ENCODE data around the gene FAM170A.

Gene FAM170A, protein sequence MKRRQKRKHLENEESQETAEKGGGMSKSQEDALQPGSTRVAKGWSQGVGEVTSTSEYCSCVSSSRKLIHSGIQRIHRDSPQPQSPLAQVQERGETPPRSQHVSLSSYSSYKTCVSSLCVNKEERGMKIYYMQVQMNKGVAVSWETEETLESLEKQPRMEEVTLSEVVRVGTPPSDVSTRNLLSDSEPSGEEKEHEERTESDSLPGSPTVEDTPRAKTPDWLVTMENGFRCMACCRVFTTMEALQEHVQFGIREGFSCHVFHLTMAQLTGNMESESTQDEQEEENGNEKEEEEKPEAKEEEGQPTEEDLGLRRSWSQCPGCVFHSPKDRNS

DNA sequence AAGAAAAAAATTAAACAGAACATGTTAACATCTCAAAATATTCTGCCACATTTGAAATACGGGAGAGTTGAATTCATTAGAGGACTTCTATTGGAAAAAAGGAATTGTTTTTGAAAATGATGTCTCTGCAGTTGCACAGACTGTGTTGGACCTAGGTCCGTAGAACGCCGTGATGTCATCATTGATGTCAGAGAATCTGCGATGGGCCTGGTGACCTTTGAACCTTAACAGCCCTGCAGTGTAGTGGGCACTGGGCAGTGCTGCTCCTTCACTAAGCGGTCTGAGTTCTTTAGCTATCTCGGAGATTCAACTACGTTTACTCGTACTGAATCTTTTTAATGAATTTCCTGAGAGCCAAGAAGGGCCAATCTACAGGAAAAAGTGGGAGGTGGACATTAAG lies at the start of gene FAM170A:
TSS of gene FAM170A (plus strand) at position 220 of the 400 bp plus-strand sequence. CDS start 211 bp downstream, outside the sequence.
- DNase-seq (ENCODE audit: low read depth), result no peak

DNA sequence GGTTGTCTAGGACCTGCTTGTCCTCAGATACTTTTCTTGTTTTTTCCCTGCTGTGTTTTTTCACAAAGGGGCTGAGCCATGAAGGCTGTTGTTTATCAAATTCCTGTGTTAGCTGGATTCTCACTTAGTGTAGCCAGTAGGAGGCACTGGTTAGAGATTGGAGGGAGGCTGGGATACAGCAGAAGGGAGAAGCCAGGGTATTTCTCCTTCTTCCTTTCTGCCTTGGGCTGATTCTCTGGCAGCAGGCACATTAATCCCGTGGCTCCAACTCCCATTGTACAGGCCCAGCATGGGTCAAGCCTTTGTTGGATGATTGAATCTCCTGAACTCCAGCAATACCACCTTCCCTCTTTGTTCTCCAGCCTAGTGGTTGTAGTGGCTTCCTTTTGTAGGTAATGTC lies 46.4 kb upstream of the FAM170A start:
- DNase-seq (ENCODE audit: low read depth), result no peak

DNA sequence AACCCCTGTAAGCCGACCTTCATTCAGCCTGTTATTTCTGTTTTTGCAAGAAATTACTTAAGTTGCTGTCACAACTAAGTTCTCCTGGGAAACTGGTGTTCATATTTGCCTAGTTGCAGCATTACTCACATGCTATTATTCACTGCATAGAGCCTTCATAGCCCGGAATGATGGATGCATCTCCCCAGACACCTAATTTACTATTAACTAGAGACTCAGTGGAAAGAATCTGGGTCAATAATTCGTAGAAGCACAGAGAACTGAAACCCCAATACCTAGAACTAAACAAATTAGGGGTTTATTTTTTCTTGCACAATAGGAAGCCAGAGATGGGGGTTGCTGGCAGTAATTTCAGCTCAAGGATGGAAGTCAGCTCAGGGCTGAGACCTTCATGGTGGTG lies 45.7 kb upstream of the FAM170A start:
- DNase-seq (ENCODE audit: low read depth), result no peak

DNA sequence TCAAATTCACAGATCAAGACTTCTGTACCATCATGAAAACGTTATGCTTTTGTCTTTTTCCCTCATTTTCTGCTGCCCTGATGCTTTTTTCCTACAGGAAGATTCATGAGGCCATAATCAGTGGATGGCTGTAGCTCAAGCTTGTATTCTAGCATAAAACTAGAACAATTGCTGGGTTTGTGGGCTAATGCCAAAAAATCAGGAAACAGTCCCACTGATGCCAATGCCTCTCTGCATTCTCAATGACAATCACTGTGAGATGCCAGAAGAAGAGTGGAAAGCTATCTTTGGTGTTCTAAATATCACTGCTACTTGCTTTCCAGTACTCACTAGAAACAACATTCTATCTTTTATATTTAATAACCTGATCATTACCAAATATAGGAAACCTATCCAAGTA lies 33.3 kb upstream of the FAM170A start:
- no peak for DNase-seq (ENCODE audit: low read depth)

DNA sequence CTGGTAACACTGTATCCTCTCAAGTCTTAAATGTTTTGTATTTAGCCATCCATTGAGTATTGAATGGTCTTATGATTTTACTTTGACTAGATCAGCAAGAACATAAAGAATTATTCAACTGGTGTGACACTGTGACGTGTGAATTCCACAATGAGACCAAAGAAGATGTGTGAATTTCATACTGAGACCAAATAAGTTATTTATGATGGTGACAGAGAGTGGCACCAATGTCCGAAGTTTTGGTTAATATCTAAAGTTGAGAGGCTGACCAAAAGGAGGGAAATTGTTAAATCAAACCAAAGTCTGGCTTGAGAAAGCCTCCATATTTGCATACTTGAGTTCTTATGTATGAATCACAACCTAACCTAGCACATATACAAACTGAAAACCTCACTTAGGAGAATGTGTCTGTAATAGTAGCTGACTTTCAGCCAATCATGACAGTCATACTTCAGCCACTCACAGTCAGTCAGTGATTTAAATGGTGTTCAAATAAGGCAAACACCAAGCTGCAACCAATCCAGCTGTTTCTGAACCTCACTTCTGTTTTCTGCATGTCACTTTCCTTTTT lies 31.5 kb upstream of the FAM170A start:
- no peak for DNase-seq (ENCODE audit: low read depth)

DNA sequence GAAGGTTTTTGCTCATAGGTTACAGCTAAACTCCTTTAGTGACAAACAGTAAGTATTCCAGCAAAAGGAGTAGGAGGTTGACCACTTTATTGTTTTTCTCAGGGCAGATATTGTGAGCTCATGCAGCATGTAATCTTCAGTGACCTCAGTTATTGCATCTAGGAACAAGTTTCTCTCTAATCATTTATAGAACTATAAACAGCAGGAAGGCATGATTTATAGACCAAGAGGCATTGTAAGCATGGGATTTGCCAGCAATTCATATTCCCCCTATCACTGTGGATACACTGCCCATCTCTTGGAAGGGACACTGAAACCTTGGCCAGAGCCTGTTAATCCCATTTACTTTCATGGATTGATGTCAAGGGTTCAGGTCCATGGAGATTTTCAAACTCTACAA lies 15.4 kb upstream of the FAM170A start:
- no peak for DNase-seq (ENCODE audit: low read depth)

DNA sequence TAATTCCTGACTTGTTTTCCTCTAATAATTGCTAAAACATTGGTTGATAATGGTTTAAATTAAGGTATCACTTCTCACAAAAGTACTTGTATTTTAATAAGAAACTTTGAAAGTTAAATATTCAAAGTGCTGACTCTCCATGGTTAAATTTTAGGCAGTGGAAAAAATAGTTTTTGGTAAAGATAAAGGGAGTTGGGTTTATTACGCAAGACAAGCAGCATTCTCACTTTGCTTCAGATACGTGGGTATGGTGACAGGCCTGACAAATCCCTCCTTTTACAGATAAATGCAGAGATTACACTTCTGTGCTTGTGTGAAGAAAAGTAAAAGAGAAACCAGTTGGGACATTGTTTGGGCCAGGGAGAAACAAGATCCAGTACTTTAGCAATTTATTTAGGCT lies 14.5 kb upstream of the FAM170A start:
- DNase-seq (ENCODE audit: low read depth), result no peak

DNA sequence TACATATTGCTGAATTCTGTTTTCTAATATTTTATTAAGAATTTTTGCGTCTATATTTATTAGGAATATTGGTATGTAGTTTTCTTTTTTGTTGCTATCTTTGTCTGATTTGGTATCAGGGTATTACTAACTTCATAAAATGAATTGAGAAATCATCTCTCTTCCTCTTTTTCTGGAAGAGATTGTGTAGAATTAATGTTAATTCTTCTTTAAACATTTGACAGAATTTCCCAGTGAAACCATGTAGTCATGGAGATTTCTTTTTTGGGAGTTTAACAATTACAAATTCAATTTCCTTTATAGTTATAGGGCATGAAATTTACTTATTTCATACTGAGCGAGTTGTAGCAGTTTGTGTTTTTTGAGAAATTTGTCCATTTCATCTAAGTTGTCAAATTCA lies 3.3 kb upstream of the FAM170A start:
- DNase-seq (ENCODE audit: low read depth), result no peak

DNA sequence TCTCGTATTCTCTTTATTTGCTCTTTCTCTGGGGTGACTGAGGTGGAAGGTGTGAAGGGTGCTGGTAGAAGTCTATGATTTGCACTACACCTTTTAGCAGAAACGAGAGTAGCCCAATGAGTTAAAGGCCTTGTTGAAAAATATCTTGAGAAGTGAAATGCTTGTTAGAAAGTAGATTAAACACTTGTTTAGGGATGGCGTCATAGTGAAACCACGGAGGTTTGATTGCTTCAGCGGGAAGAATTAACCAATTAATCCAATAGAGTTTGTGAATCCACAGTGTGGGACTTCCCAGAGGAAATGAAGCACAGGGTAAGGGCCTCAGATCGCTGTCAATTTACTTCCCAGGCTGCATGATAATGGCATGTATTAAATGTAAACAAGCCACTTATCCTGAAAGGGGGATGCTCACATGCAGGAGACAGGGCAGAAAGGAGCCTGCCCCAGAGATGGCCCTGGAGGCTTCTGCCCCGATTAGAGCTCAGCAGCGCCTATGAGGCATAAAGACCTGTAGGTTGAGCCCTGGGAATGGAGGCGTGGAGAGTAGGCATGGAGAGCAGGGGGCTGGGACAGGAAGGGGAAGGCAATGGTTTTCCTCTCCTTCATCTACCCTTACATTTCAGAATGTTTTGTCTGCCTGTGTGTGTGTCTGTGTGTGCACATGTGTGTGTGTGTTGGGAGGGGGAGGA lies 1.5 kb downstream of the FAM170A start:
- DNase-seq (ENCODE audit: low read depth), result no peak

DNA sequence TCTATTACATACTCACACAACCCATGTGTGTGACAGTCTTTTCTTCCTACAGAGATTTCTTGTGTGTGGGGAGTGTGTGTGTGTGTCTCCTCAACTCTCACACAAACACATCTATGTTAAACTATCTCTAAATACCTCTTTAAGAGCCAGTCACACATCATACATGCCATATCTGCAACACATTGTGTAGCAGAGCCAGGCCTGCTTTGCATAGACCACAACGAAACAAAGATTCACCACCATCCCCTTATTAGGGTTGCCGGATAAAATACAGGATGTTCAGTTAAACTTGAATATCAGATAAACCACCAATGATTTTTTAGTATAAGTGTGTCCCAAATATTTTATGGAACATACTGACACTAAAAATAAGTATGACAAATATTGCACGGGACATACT lies 2.3 kb downstream of the FAM170A start:
- DNase-seq (ENCODE audit: low read depth), result no peak

DNA sequence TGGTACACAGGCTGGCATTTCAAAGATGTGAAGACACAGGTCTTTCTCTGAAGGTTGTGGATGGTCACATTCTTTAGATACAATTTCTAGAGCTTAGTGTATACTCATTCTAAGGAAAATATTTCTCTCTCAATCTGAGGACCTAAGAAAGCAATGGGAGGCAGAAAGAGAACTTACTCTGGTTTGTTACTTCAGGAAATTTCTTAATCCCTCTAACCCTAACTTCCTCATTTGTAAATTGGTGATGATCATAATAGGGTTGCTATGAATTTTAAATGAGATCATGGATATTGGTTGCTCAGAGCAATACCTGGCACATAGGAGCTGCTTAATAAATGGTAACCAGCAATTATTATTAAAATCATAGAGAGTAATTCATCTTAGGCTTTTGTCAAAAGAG lies 22.1 kb downstream of the FAM170A start:
- no peak for DNase-seq (ENCODE audit: low read depth)

DNA sequence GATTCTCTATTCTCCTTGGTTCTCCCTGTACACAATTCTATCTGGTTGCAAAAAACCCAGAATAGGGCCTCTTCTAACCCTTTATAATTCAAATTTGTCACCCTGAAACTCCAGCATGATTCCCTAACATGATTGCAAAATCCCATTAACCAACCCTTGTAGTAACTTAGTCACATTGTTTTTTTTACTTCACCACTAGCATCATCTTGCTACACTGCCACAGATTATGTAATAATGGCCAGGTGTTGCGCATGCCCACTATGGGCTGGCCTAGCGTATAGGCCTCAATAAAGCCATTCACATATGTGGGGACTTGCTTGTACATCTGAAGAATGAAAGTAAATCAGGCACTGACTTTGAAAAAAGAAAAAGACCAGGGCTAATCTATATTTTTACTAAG lies 25.7 kb downstream of the FAM170A start:
- DNase-seq (ENCODE audit: low read depth), result no peak

DNA sequence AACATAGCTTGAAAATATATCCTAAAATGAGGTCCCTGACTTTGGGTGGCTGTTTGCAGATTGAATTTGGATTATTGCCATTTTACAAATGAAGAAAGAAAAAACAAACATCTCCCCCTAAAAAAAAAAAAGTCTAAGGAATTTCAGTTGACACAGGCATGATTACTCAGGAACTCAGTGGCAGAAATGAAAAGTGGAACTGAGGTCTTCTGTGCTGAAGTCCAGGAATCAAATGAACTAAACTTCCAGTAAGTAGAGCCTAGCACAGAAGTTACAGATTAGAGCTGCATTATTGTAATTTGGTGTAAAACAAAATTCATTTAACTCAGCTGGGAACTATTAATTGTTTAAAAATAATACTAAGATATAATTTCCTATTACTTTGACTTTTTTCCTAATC lies 26.7 kb downstream of the FAM170A start:
- no peak for DNase-seq (ENCODE audit: low read depth)

DNA sequence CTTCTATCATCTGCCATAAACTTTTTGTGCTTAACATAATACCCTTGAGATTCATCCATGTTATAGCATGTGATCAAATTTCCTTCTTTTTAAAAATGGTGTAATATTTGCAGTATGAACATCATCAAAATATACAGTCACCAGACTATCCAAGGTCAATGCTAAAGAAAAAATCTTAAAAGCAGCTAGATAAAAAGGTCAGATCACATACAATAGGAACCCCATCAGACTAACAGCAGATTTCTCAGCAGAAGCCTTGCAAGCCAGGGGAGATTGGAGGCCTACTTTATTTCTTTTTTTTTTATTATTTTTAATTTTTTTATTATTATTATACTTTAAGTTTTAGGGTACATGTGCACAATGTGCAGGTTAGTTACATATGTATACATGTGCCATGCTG lies 37.2 kb downstream of the FAM170A start:
- DNase-seq (ENCODE audit: low read depth), result no peak

DNA sequence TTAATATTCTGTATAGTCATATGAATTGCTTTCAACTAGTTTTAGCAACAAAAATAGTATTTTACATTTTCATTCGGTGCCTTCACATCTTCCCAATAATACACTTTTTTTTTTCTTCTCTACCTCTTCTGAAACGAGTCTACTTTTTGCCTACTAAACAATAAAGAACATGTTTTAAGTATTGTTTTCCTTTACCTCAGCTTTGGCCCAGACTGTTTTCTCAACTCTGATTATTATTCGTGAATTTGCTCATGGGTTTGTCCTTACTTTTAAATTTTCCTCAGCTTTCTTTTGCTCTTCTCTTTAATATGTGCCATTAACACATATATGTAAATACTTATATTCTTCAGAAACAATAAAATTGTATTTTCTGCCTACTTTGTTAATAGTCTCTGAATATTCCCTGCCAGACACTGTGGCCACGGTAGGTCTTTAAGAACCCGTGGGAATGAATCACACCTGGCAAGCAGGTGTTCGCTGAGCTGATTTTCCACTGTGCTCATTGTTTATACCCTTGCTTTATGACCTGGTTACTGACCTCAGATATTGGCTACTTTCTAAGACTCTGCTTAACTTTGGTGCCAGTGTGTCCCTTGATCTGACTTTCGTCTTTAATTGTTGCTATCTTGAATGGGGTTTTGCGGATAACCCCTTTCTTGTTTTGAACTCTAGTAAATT lies 49.1 kb downstream of the FAM170A start:
- DNase-seq (ENCODE audit: low read depth), result no peak

DNA sequence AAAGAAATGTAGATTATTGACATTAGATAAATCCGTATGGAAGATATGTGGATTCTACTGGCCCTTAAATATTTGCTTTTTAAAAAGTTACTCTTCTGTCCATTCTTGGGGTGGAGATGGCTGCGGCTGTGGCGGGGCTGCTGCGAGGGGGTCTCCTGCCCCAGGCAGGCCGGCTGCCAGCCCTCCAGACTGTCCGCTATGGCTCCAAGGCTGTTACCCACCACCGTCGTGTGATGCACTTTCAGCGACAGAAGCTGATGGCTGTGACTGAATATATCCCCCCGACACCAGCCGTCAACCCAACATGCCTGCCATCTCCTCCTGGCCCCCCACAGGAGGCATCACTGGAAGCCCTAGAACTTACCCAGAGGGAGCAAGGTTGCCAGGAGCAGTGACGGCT lies 50.7 kb downstream of the FAM170A start:
- DNase-seq (ENCODE audit: low read depth), result no peak

DNA sequence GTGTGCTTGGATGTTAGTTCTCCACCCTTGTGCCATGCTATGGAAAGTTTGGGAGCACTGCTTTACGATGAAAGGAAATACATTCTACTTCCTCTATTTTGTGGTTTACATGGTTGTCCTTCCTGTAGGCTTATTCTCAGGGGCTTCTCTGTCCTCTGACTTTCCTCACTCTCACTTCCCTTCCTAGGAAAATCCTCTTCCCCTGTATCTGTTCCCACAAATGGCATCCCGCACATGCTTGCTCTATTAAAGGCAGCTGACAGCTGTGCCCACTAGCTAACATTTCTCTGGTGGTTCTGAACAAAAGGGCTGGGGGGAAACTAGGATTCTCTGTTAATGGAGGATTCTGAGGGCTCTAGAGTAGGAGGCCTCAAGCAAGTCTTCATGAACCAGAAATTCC lies 52.4 kb downstream of the FAM170A start:
- no peak for DNase-seq (ENCODE audit: low read depth)

DNA sequence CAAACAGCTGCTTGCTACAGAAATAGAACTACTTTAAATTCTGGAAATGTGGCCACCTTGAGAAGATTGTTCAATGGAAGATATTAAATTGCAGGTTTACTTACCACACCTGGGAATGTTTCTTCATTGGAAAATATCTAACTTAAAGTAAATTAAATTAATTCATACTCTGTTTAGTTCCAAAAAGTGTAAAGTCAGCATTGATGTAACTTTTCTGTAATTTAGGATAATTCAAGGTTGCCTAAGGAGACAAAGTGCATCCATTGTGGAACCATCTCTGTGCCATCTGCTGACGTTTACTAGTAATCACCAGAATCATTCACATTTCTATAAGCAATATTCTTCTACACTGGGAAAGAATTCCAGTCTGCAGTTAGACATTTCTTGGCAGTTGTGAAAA lies 53.0 kb downstream of the FAM170A start:
- no peak for DNase-seq (ENCODE audit: low read depth)
